WTC11 (cell line): ENCODE results near the gene LRMDA.

ENCODE experiments used
- ATF6 ChIP-seq: sonication (generic); formaldehyde crosslinking; IDR thresholded peaks from 2 replicates; pipeline ENCODE4 v1.8.1; 2023; ENCODE audit warnings: mild to moderate bottlenecking, missing genetic modification reagents
- CTCF ChIP-seq: fragments of 200-600 bp; IDR thresholded peaks from 2 replicates; pipeline ENCODE4 v1.8.0; 2022; ENCODE audit warnings: antibody characterized with exemption
- MAX ChIP-seq: sonication (generic); formaldehyde crosslinking; IDR thresholded peaks from 2 replicates; pipeline ENCODE4 v1.8.0; 2022; ENCODE audit warnings: mild to moderate bottlenecking, missing genetic modification reagents
- NFYB ChIP-seq: sonication (generic); formaldehyde crosslinking; conservative IDR thresholded peaks from 2 replicates; pipeline ENCODE4 v1.8.0; 2022; ENCODE audit warnings: low read depth, missing genetic modification reagents

GRCh38 chr10:75439811-75440210 lies 8.4 kb downstream of the LRMDA start:
- no peak for TF ChIP-seq CTCF
- TF ChIP-seq NFYB (CRISPR knock-in tag): no peak
- TF ChIP-seq ATF6 (CRISPR knock-in tag): no peak
- no peak for TF ChIP-seq MAX
